GM12874 (cell line): ENCODE data around the gene ROR2.

Source experiments
- CTCF ChIP-seq: IDR thresholded peaks from 2 replicates; pipeline ENCODE4 v1.5.1; 2011; ENCODE audit warnings: low read depth, mild to moderate bottlenecking, control low read depth, low read length, moderate library complexity; ENCODE audit not compliant: insufficient read depth

Gene ROR2

GRCh38 chr9:91604451-91605179 is 345.4 kb downstream of the ROR2 start:
- no peak for TF ChIP-seq CTCF

DNA sequence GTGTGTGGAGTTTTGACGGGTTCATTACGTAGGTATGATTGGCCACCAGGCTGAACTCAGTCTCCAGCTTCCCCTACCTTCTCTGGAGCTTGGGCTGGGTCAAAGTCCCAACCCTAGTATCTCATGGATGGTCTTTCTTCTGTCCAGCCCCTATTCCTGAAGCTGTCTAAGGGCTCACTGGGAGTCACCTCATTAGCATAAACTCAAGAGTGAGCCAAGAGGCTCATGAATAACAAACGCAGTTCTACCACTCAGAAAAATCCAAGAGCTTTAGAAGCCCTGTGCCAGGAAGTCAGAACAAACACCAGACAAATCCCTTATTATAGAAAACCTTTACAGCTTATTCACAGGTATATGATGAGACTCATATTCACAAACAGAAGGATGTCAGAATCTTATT is 346.1 kb downstream of the ROR2 start:
- no peak for TF ChIP-seq CTCF

GRCh38 chr9:91599564-91599963 is 350.5 kb downstream of the ROR2 start:
- no peak for TF ChIP-seq CTCF

GRCh38 chr9:91591627-91592026 is 358.4 kb downstream of the ROR2 start:
- TF ChIP-seq CTCF, result no peak

GRCh38 chr9:91589101-91589553 is 360.9 kb downstream of the ROR2 start:
- no peak for TF ChIP-seq CTCF

DNA sequence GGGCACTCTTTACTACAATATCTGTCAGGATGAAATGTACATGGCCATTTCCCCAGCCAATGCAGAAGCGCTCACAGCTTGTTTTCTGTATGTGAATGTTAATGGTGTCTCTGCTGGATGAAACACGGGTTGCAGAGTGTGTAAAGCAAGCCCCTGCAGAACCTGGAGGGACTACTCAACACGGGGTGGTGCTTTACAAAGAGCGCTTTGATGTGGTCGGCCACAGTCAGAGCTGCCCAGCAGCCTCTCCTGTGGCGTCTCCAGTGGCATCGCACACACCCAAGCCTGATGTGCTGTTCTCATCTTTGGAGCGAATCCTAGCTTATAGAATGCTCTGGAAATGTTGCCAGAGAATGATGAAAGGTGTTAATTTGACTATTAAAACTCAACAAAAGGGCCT is 363.7 kb downstream of the ROR2 start:
- TF ChIP-seq CTCF, result no peak

DNA sequence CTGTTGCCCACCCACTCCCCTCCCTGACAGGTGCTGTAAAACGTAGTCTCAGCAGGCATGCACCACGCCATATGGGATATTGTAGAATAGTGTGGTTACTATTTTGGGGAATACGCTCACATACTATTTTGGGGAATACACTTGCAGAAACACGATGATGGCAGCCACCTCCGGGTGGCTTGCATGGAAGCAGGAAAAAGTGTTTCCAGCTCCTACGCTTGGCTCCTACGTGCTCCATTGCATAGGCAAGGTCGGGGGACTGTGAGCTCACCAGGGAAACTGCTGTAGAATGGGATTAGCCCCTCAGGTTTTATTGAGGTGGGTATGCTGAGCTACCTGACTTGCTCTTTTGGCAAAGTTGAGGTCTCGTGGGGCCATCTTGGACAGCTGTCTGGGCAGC is 366.1 kb downstream of the ROR2 start:
- no peak for TF ChIP-seq CTCF
